Common myeloid progenitor, CD34-positive (primary cell): ENCODE results near the gene SIGLEC10.

Source experiments
- CTCF ChIA-PET: fragments of 350-600 bp; sonication (Branson Sonifier 250); formaldehyde crosslinking; loops from one replicate; lab custom pipeline; 2021; ENCODE audit warnings: antibody characterized with exemption; lab: Charles Lee
- POLR2A ChIA-PET: fragments of 350-600 bp; sonication (Branson Sonifier 250); formaldehyde crosslinking; loops from one replicate; lab custom pipeline; 2021; ENCODE audit warnings: antibody characterized with exemption; lab: Charles Lee
- DNase-seq, 3 donors: peaks; one replicate each; pipeline versions ENCODE4 v3.0.0 to v3.0.0-alpha.2; 2013
- H3K27ac ChIP-seq, 2 experiments: 1 replicate in 1 of 2; 2 replicates in 1 of 2; pipeline ENCODE4 v1.7.0; 2013; ENCODE audit warnings: inconsistent platforms in 2 of 2, low read length in 2 of 2, mild to moderate bottlenecking in 2 of 2, low read depth in 1 of 2, moderate library complexity in 1 of 2; ENCODE audit not compliant: severe bottlenecking in 2 of 2, insufficient read depth in 1 of 2, poor library complexity in 1 of 2
- H3K27me3 ChIP-seq, 5 experiments: replicated peaks in 2 of 5; 1 replicate in 3 of 5; 2 replicates in 2 of 5; pipeline versions ENCODE4 v1.6.1 to v1.7.0; 2013; ENCODE audit warnings: low read length in 4 of 5, mild to moderate bottlenecking in 2 of 5, moderate library complexity in 2 of 5, inconsistent platforms in 1 of 5; ENCODE audit not compliant: insufficient read depth in 5 of 5, control insufficient read depth in 4 of 5
- H3K36me3 ChIP-seq, 4 experiments: 1 replicate in 2 of 4; 2 replicates in 2 of 4; pipeline versions ENCODE4 v1.6.1 to v1.7.0; 2013; ENCODE audit warnings: low read length in 3 of 4, control low read depth in 1 of 4, mild to moderate bottlenecking in 1 of 4; ENCODE audit not compliant: control insufficient read depth in 4 of 4, insufficient read depth in 4 of 4
- H3K4me1 ChIP-seq, 4 experiments: 1 replicate in 3 of 4; 2 replicates in 1 of 4; pipeline versions ENCODE4 v1.6.1 to v1.7.1; 2013; ENCODE audit warnings: low read length in 3 of 4, mild to moderate bottlenecking in 3 of 4, control low read depth in 1 of 4, inconsistent platforms in 1 of 4, moderate library complexity in 1 of 4; ENCODE audit not compliant: control insufficient read depth in 4 of 4, insufficient read depth in 4 of 4; ENCODE audit errors: control extremely low read depth in 1 of 4
- H3K4me3 ChIP-seq, 7 experiments: 1 replicate in 4 of 7; 2 replicates in 3 of 7; pipeline versions ENCODE4 v1.5.1 to v1.7.0; 2013; ENCODE audit warnings: mild to moderate bottlenecking in 7 of 7, low read length in 6 of 7, moderate library complexity in 6 of 7, inconsistent platforms in 2 of 7, low read depth in 2 of 7, control low read depth in 1 of 7; ENCODE audit not compliant: insufficient read depth in 4 of 7, control insufficient read depth in 1 of 7; ENCODE audit errors: extremely low read depth in 1 of 7
- H3K9me3 ChIP-seq, 5 experiments: 1 replicate in 4 of 5; 2 replicates in 1 of 5; pipeline versions ENCODE4 v1.6.1 to v1.7.1; 2013; ENCODE audit warnings: low read length in 4 of 5, mild to moderate bottlenecking in 2 of 5, inconsistent platforms in 1 of 5, low read depth in 1 of 5, moderate library complexity in 1 of 5; ENCODE audit not compliant: control insufficient read depth in 4 of 5, insufficient read depth in 2 of 5; ENCODE audit errors: control extremely low read depth in 1 of 5
- WGBS: methylation state at CpG from one replicate; pipeline ENCODE4 v1.1.5; 2013; ENCODE audit not compliant: insufficient coverage; 5-methylcytosine and 5-hydroxymethylcytosine counted together

SIGLEC10 gene

GRCh38 chr19:51460164-51460992, 42.9 kb upstream of the SIGLEC10 start:
- H3K36me3 ChIP-seq: no peaks in the 10 kb centered on the region
- CTCF ChIA-PET: interaction anchor here (3.8 kb wide), 1 partner anchor 12 kb away, joined by 26 read pairs; no protein-coding TSS in a partner anchor
- peak overlapping the region in 6 of 7 experiments; percentile 25 to 80 (median 52) for H3K4me3 ChIP-seq
- peak; percentile 57 to 80 (median 71) for DNase-seq
- 60% methylated on average over 10 of the region's 13 CpGs for WGBS
- H3K27me3 ChIP-seq: no peaks in the 10 kb centered on the region
- POLR2A ChIA-PET: interaction anchor here (0.5 to 1.2 kb wide), 2 partner anchors 43 to 50 kb away, joined by 3 to 4 read pairs; partner anchors contain the start of gene SIGLEC10
- H3K27ac ChIP-seq: no peak overlapping the region
- H3K9me3 ChIP-seq: no peaks in the 10 kb centered on the region
- peaks cover 8 to 59% (median 36%) of the 10 kb centered on the region in 4 experiments for H3K4me1 ChIP-seq

- 77% methylated on average over 6 of the region's 14 CpGs for WGBS
- peak; percentile 27 to 68 (median 53) for DNase-seq
- ChIA-PET POLR2A (no interaction called here), CTCF (no interaction called here)
- H3K27ac ChIP-seq: no peak overlapping the region
- H3K27me3 ChIP-seq: peaks cover 0 to 2% (median 0%) of the 10 kb centered on the region in 5 experiments
- H3K36me3 ChIP-seq: no peaks in the 10 kb centered on the region
- H3K9me3 ChIP-seq: no peaks in the 10 kb centered on the region
- peaks cover 5 to 59% (median 34%) of the 10 kb centered on the region in 4 experiments for H3K4me1 ChIP-seq
- H3K4me3 ChIP-seq: no peak overlapping the region
Observed at GRCh38 chr19:51458899-51459505, 41.6 kb upstream of the SIGLEC10 start.

GRCh38 chr19:51458051-51458645, 40.7 kb upstream of the SIGLEC10 start, which contains the start of gene SIGLEC8:
SIGLEC8 (minus strand) TSS chr19:51458454; CDS start chr19:51458387, 67 bp downstream.
- CTCF ChIA-PET: interaction anchor here (1.1 kb wide), 1 partner anchor 89 kb away, joined by 3 read pairs; no protein-coding TSS in a partner anchor
- H3K27me3 ChIP-seq: peaks cover 0 to 2% (median 0%) of the 10 kb centered on the region in 5 experiments
- H3K36me3 ChIP-seq: no peaks in the 10 kb centered on the region

GRCh38 chr19:51457351-51458013, 40.0 kb upstream of the SIGLEC10 start:
- no peaks in the 10 kb centered on the region for H3K36me3 ChIP-seq
- no peak for DNase-seq
- H3K27me3 ChIP-seq: peaks cover 0 to 2% (median 0%) of the 10 kb centered on the region in 5 experiments
- no peak overlapping the region for H3K4me3 ChIP-seq
- no peaks in the 10 kb centered on the region for H3K9me3 ChIP-seq
- H3K4me1 ChIP-seq: peaks cover 5 to 49% (median 30%) of the 10 kb centered on the region in 4 experiments
- no peak overlapping the region for H3K27ac ChIP-seq
- CTCF ChIA-PET: interaction anchor here (1.1 kb wide), 1 partner anchor 90 kb away, joined by 3 read pairs; no protein-coding TSS in a partner anchor
- 93% methylated on average over 7 of the region's 11 CpGs for WGBS
- POLR2A ChIA-PET: no interaction called here

More at GRCh38 chr19:51458051-51458645, 40.7 kb upstream of the SIGLEC10 start, which contains the start of gene SIGLEC8:
- H3K4me3 ChIP-seq: no peak within 1 kb of the TSS
- DNase-seq: no peak
- 94% methylated on average over 7 of the region's 10 CpGs for WGBS
- H3K4me1 ChIP-seq: peaks cover 5 to 56% (median 32%) of the 10 kb centered on the region in 4 experiments
- no peaks in the 10 kb centered on the region for H3K9me3 ChIP-seq
- no peak within 1 kb of the TSS for H3K27ac ChIP-seq
- POLR2A ChIA-PET: no interaction called here

- Histone ChIP-seq H3K4me1 (peaks cover 5 to 42% (median 24%) of the 10 kb centered on the region in 4 experiments), H3K36me3 (no peaks in the 10 kb centered on the region), H3K4me3 (no peak overlapping the region), H3K27me3 (peaks cover 0 to 2% (median 0%) of the 10 kb centered on the region in 5 experiments), H3K27ac (no peak overlapping the region), H3K9me3 (no peaks in the 10 kb centered on the region)
- 86% methylated on average over 11 of the region's 11 CpGs for WGBS
- no peak for DNase-seq
- ChIA-PET POLR2A (no interaction called here), CTCF (no interaction called here)
Observed at GRCh38 chr19:51456541-51457290, 39.3 kb upstream of the SIGLEC10 start.

- ChIA-PET CTCF (interaction anchor here (1.1 kb wide), 1 partner anchor 33 kb away, joined by 4 read pairs; the partner anchor contains the start of gene SIGLEC10), POLR2A (no interaction called here)
- Histone ChIP-seq H3K27me3 (peaks cover 0 to 2% (median 0%) of the 10 kb centered on the region in 5 experiments), H3K4me3 (no peak overlapping the region), H3K4me1 (peaks cover 5 to 18% (median 15%) of the 10 kb centered on the region in 4 experiments), H3K36me3 (no peaks in the 10 kb centered on the region), H3K9me3 (peaks cover 0 to 5% (median 2%) of the 10 kb centered on the region in 5 experiments), H3K27ac (no peak overlapping the region)
- WGBS: 100% methylated on average over 2 of the region's 5 CpGs
- no peak for DNase-seq
Observed at GRCh38 chr19:51450730-51451307, 33.4 kb upstream of the SIGLEC10 start.
